HCT116 (cell line): ENCODE measurements around the gene POLR3GL. TPM values are rescaled to one million over a fixed set of nuclear protein-coding genes. Genes with fewer than 3 reads are reported as not detected.
A peak's percentile ranks its signal among the peaks of the same experiment; 100 is the strongest.

Source experiments
- ATAC-seq: fragments of 200-7000 bp; cut with Tn5 transposase; 2 replicates; pipeline ENCODE4 v1.9.1; 2020; ENCODE audit warnings: mild to moderate bottlenecking, moderate library complexity
- BruUV-seq: library from RNA; stranded (reverse); fragments of 400-500 nt; replicated peaks from 2 replicates; lab custom pipeline; 2021; lab: Mats Ljungman, UMichigan
- CTCF ChIA-PET: fragments of 300-600 bp; sonication (Branson Sonifier 250); formaldehyde crosslinking; loops from one replicate; lab custom pipeline; 2021; ENCODE audit warnings: antibody characterized with exemption; lab: Charles Lee
- POLR2A ChIA-PET: fragments of 300-600, 350-600 bp; sonication (Branson Sonifier 250); formaldehyde crosslinking; loops from one replicate; lab custom pipeline; 2021; ENCODE audit warnings: antibody characterized with exemption; lab: Charles Lee
- RAD21 ChIA-PET, 2 experiments: fragments of 300-600 bp; sonication (Branson Sonifier 250); formaldehyde crosslinking; loops; one replicate each; lab custom pipeline; 2023; ENCODE audit warnings: low total read pairs in 2 of 2; ENCODE audit not compliant: uncharacterized antibody in 2 of 2, unreplicated experiment in 2 of 2, low non-redundant PET in 1 of 2; lab: Charles Lee
- DNase-seq: peaks from one replicate; pipeline ENCODE4 v3.0.0-alpha.2; 2010; ENCODE audit warnings: low read depth, low spot score
- H2AFZ ChIP-seq: fragments of 200-600 bp; shearing (Covaris generic), sonication (generic); 2 replicates; pipeline ENCODE4 v1.6.1; 2017; ENCODE audit warnings: low read depth, mixed run types, mixed read lengths, antibody characterized with exemption, low read length; ENCODE audit not compliant: poor library complexity, severe bottlenecking
- H3K27ac ChIP-seq: 2 replicates; pipeline ENCODE4 v1.5.1; 2012; ENCODE audit warnings: low read depth, low read length
- H3K27me3 ChIP-seq: fragments of 200-600 bp; sonication (generic); 2 replicates; pipeline ENCODE4 v1.6.1; 2016; ENCODE audit warnings: mixed run types, low read length, mixed read lengths; ENCODE audit not compliant: insufficient read depth
- H3K36me3 ChIP-seq, 2 experiments: fragments of 200-500 bp in 1 of 2; fragments of 200-600 bp in 1 of 2; sonication (Bioruptor generic) in 1 of 2; sonication (generic) in 1 of 2; 2 replicates each; pipeline versions ENCODE4 v1.5.1 to v1.6.1; 2014 to 2016; ENCODE audit warnings: low read length in 2 of 2, inconsistent platforms in 1 of 2, mixed read lengths in 1 of 2, mixed run types in 1 of 2; ENCODE audit not compliant: insufficient read depth in 2 of 2, control insufficient read depth in 1 of 2
- H3K4me1 ChIP-seq, 2 experiments: fragments of 200-600 bp in 1 of 2; sonication (generic) in 1 of 2; 2 replicates each; pipeline versions ENCODE4 v1.5.1 to v1.6.1; 2012 to 2017; ENCODE audit warnings: low read length in 2 of 2, inconsistent platforms in 1 of 2, mild to moderate bottlenecking in 1 of 2, mixed read lengths in 1 of 2, mixed run types in 1 of 2, moderate library complexity in 1 of 2; ENCODE audit not compliant: insufficient read depth in 2 of 2, control insufficient read depth in 1 of 2
- H3K4me2 ChIP-seq: fragments of 200-600 bp; sonication (generic); 2 replicates; pipeline ENCODE4 v1.6.1; 2017; ENCODE audit warnings: mixed run types, low read length, mixed read lengths
- H3K4me3 ChIP-seq, 2 experiments: fragments of 200-600 bp in 1 of 2; sonication (generic) in 1 of 2; replicated peaks in 1 of 2; 2 replicates each; pipeline ENCODE4 v1.5.1; 2011 to 2016; ENCODE audit warnings: low read length in 2 of 2, control low read depth in 1 of 2, low read depth in 1 of 2, mild to moderate bottlenecking in 1 of 2, mixed read lengths in 1 of 2, mixed run types in 1 of 2
- H3K79me2 ChIP-seq: fragments of 200-600 bp; sonication (generic); 2 replicates; pipeline ENCODE4 v1.6.1; 2017; ENCODE audit warnings: mild to moderate bottlenecking, mixed run types, low read length, moderate library complexity, mixed read lengths; ENCODE audit not compliant: insufficient read depth
- H3K9ac ChIP-seq: fragments of 200-600 bp; sonication (generic); 2 replicates; pipeline ENCODE4 v1.6.1; 2016; ENCODE audit warnings: low read length, mixed read lengths
- H3K9me2 ChIP-seq: fragments of 200-600 bp; sonication (generic), shearing (Covaris generic); 2 replicates; pipeline ENCODE4 v1.6.1; 2017; ENCODE audit warnings: mixed run types, mild to moderate bottlenecking, moderate library complexity; ENCODE audit not compliant: insufficient read depth
- H3K9me3 ChIP-seq, 2 experiments: fragments of 200-500 bp in 1 of 2; fragments of 200-600 bp in 1 of 2; sonication (Bioruptor generic) in 1 of 2; sonication (generic) in 1 of 2; 2 replicates each; pipeline ENCODE4 v1.6.1; 2014 to 2017; ENCODE audit warnings: low read length in 2 of 2, mixed read lengths in 2 of 2, inconsistent platforms in 1 of 2, low read depth in 1 of 2, mild to moderate bottlenecking in 1 of 2, mixed run types in 1 of 2, moderate library complexity in 1 of 2; ENCODE audit not compliant: control insufficient read depth in 1 of 2, insufficient read depth in 1 of 2
- H4K20me1 ChIP-seq: fragments of 200-600 bp; sonication (generic), shearing (Covaris generic); 2 replicates; pipeline ENCODE4 v1.6.1; 2017; ENCODE audit warnings: mixed run types, mild to moderate bottlenecking, moderate library complexity; ENCODE audit not compliant: insufficient read depth
- ATF3 ChIP-seq: IDR thresholded peaks from 2 replicates; pipeline ENCODE4 v1.6.1; 2012
- JUND ChIP-seq: IDR thresholded peaks from 2 replicates; pipeline ENCODE4 v1.6.1; 2012
- RAD21 ChIP-seq: IDR thresholded peaks from 2 replicates; pipeline ENCODE4 v1.6.1; 2012; ENCODE audit warnings: low read depth, mild to moderate bottlenecking
- intact Hi-C: fragments of 100-400 bp; cut with micrococcal nuclease; formaldehyde crosslinking; loops from 2 replicates; pipeline ENCODE4 v1.10.0; 2022
- total RNA-seq: library from RNA; stranded (reverse); gene quantifications from one replicate; pipeline ENCODE4 v1.2.1, GENCODE V29; 2021; ENCODE audit not compliant: unreplicated experiment

Gene POLR3GL
- total RNA-seq, 1 experiment from 2014 or later = 17.9 TPM

GRCh38 chr1:145962157-145963102 is 2.1 kb upstream of the POLR3GL start:
- no peaks in the 10 kb centered on the region for H3K79me2 ChIP-seq
- ChIA-PET RAD21 (interaction anchor here in 1 of 2 experiments (0.6 kb wide), 1 partner anchor 76 kb away, joined by 3 read pairs; no protein-coding TSS in a partner anchor), POLR2A (interaction anchor here (0.6 to 2.1 kb wide), 4 partner anchors 17 to 682 kb away, joined by 3 to 22 read pairs (median 6); partner anchors contain the start of gene RBM8A), CTCF (no interaction called here)
- intact Hi-C loops = loop anchor here (5.0 kb wide), 1 partner anchor 45 kb away; the partner anchor contains the start of gene PEX11B
- peaks cover 22 to 34% of the 10 kb centered on the region in 2 experiments for H3K4me1 ChIP-seq
- H3K9ac ChIP-seq = peak overlapping the region; percentile 67
- H3K36me3 ChIP-seq = no peaks in the 10 kb centered on the region
- no peaks in the 10 kb centered on the region for H4K20me1 ChIP-seq
- peak overlapping the region; percentile 1 for H2AFZ ChIP-seq
- peak overlapping the region; percentile 39; the same call in 1 of the 2 replicates for H3K27ac ChIP-seq
- ATAC-seq = no peak
- H3K4me2 ChIP-seq = peak overlapping the region; percentile 80
- no TSS peak for BruUV-seq
- DNase-seq = no peak
- peak overlapping the region; percentile 41 to 70 for H3K4me3 ChIP-seq
- no peaks in the 10 kb centered on the region; a peak in 1 of 4 replicates for H3K9me3 ChIP-seq
- TF ChIP-seq ATF3 = no peak
- TF ChIP-seq, all 23 proteins: peak for 0
- Histone ChIP-seq H3K9me2 (no peaks in the 10 kb centered on the region), H3K27me3 (no peaks in the 10 kb centered on the region)

GRCh38 chr1:145963265-145964019 is 1.0 kb upstream of the POLR3GL start:
- Histone ChIP-seq H2AFZ (peak overlapping the region; percentile 1), H3K4me1 (peaks cover 19 to 29% of the 10 kb centered on the region in 2 experiments), H3K4me2 (peak overlapping the region; percentile 80), H3K9me2 (no peaks in the 10 kb centered on the region), H3K9ac (peak overlapping the region; percentile 67), H4K20me1 (no peaks in the 10 kb centered on the region), H3K27me3 (no peaks in the 10 kb centered on the region), H3K9me3 (no peaks in the 10 kb centered on the region; a peak in 1 of 4 replicates), H3K79me2 (no peaks in the 10 kb centered on the region), H3K36me3 (no peaks in the 10 kb centered on the region), H3K27ac (peak overlapping the region; percentile 37), H3K4me3 (peak overlapping the region; percentile 70 to 73)
- ATAC-seq (no peak), DNase-seq (no peak)
- no TSS peak for BruUV-seq
- TF ChIP-seq JUND (0 out of 2 replicates have a peak, but pooled peaks have one; percentile 4), RAD21 (no peak)
- intact Hi-C loops = loop anchor here (5.0 kb wide), 1 partner anchor 46 kb away; the partner anchor contains the start of gene PEX11B
- RAD21 ChIA-PET = no interaction called here
- POLR2A ChIA-PET = interaction anchor here (1.2 to 2.1 kb wide), 10 partner anchors 9 to 104 kb away, joined by 3 to 22 read pairs (median 5); partner anchors contain the start of gene RBM8A
- CTCF ChIA-PET = interaction anchor here (1.3 to 2.4 kb wide), 5 partner anchors 16 to 104 kb away, joined by 7 to 11 read pairs (median 9); partner anchors contain the start of genes PIAS3 and RBM8A
